ENCODE results near the gene ENPP1.

Gene ENPP1

DNA sequence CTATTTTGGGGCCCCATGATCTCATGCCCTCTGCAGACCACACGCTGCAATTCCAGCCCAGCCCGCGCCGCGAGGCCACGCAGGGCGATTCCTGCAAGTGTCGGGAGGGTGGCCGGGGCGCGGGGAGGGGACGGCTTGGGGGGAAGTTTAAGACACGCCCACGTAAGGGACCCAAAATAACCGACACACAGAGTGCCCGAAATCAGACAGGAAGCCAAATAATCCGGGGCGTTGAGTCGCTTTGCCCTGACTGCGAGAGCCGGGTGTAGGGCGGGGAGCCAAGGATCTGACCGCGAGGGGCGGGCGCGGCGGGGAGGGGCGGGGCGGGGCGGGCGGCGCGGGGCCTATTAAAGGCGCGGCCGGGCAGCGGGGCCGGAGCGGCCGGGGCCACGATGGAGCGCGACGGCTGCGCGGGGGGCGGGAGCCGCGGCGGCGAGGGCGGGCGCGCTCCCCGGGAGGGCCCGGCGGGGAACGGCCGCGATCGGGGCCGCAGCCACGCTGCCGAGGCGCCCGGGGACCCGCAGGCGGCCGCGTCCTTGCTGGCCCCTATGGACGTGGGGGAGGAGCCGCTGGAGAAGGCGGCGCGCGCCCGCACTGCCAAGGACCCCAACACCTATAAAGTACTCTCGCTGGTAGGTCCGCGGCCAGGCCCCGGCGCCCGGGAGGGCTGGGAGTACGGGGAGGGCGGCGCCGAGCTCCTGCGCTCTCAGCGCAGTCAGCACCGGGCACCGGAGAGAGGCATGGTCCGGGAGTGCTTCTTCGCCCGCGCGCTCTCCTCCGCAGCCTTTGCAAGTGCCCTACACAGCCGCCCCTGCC is at the start of gene ENPP1:
TSS of gene ENPP1 (plus strand) at position 377 of the 816 bp plus-strand sequence. CDS start at position 393, 16 bp downstream.
- Histone ChIP-seq H3K27me3 (no peaks in the 10 kb centered on the region), H3K4me3 (peak within 1 kb of the TSS; percentile 72 to 75), H3K27ac (peak within 1 kb of the TSS; percentile 73 to 77), H3K4me1 (peaks cover 0 to 44% (median 9%) of the 10 kb centered on the region in 4 donors), H3K9me3 (no peaks in the 10 kb centered on the region), H3K36me3 (no peaks in the 10 kb centered on the region)
- TF ChIP-seq, protein P1, sequence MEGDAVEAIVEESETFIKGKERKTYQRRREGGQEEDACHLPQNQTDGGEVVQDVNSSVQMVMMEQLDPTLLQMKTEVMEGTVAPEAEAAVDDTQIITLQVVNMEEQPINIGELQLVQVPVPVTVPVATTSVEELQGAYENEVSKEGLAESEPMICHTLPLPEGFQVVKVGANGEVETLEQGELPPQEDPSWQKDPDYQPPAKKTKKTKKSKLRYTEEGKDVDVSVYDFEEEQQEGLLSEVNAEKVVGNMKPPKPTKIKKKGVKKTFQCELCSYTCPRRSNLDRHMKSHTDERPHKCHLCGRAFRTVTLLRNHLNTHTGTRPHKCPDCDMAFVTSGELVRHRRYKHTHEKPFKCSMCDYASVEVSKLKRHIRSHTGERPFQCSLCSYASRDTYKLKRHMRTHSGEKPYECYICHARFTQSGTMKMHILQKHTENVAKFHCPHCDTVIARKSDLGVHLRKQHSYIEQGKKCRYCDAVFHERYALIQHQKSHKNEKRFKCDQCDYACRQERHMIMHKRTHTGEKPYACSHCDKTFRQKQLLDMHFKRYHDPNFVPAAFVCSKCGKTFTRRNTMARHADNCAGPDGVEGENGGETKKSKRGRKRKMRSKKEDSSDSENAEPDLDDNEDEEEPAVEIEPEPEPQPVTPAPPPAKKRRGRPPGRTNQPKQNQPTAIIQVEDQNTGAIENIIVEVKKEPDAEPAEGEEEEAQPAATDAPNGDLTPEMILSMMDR (IDR thresholded peaks at IDR 0.05) = peak; percentile 38 to 45
- intact Hi-C loops (cut with DNase I; ENCODE audit: low total_unique reads) = no loop called here
- DNase-seq = peak; percentile 75 to 87

DNA sequence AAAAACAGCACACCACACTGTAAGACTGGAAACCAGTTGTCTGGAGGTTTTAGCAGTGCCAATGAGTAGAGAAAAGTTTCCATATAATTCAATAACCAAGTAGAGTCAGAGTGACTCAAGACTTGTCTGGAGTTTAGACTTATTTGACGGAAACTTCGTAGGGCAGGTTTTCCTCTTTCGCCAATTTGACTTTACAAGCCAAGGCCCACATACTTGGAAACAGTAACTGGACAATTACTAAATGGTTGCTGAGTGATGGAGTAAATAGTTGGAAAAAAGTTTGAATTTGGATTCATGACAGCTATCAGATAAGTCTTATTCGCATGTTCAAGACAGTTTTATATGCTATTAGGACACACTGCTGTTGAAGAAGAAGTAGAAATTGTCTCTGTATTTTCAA is 48.9 kb upstream of the ENPP1 start:
- no peak overlapping the region for H3K4me3 ChIP-seq
- no peak for DNase-seq
- intact Hi-C loops (cut with DNase I; ENCODE audit: low total_unique reads) = no loop called here

DNA sequence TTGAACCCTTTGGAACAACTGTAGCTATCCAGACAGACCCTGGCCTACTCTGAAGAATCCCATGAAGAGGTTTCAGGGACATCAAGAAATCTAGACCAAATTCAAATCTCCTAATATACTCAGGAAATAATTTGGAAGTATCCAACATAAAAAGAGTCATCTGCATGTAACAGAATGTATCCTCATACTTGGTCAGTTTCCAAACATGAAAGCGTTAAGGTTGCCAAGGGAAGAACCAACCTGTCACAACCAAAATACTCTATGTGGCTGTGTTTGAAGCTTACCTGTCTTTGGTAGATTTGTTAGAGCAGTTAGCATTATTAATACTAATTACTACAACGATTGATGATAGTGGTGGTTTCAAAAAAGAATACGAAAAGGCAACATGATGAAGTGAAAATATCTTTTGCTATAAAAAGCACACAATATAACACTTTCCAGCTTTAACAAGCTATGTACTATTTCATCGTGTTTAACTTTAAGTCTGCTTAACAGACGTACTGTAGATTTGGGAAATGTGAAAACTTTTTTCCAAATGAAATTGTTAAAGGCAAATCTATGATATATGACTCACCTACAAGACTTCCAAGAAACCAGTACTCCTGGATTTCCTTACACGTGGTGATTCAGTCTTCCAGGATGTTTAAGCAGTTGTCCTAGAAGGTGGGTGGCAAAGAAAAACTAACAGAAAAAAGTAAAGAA is 46.6 kb upstream of the ENPP1 start:
- Histone ChIP-seq H3K9me3 (no peaks in the 10 kb centered on the region), H3K36me3 (no peaks in the 10 kb centered on the region), H3K27ac (no peak overlapping the region), H3K27me3 (no peaks in the 10 kb centered on the region), H3K4me1 (peaks cover 0 to 41% (median 13%) of the 10 kb centered on the region in 4 donors), H3K4me3 (no peak overlapping the region)
- intact Hi-C loops (cut with DNase I; ENCODE audit: low total_unique reads) = no loop called here
- DNase-seq = no peak
- TF ChIP-seq, protein P1 (IDR thresholded peaks at IDR 0.05) = no peak

More for the DNA sequence above, 48.9 kb upstream of the ENPP1 start:
- H3K4me1 ChIP-seq = peaks cover 0 to 25% (median 3%) of the 10 kb centered on the region in 4 donors
- no peaks in the 10 kb centered on the region for H3K36me3 ChIP-seq
- TF ChIP-seq, protein P1 (IDR thresholded peaks at IDR 0.05) = no peak
- no peaks in the 10 kb centered on the region for H3K27me3 ChIP-seq
- peak overlapping the region in 1 of 2 donors; percentile 13 for H3K27ac ChIP-seq
- no peaks in the 10 kb centered on the region for H3K9me3 ChIP-seq

DNA sequence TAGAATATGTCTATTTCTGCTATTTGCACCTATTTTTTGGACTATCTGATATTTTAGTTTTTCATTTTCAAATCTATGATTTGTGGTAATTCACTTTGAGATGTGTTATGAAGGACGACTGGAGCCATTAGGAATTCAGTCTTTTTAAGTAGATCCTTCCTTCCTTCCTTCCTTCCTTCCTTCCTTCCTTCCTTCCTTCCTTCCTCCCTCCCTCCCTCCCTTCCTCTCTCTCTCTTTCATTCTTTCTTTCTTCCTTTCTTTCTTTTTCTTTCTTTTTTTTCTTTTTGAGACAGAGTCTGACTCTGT is 46.1 kb upstream of the ENPP1 start:
- no peak for DNase-seq
- H3K4me1 ChIP-seq = peaks cover 0 to 46% (median 13%) of the 10 kb centered on the region in 4 donors
- TF ChIP-seq, protein P1 (IDR thresholded peaks at IDR 0.05) = no peak
- H3K27me3 ChIP-seq = no peaks in the 10 kb centered on the region
- H3K36me3 ChIP-seq = no peaks in the 10 kb centered on the region
- no peak overlapping the region for H3K4me3 ChIP-seq
- no peaks in the 10 kb centered on the region for H3K9me3 ChIP-seq
- no peak overlapping the region for H3K27ac ChIP-seq
- intact Hi-C loops (cut with DNase I; ENCODE audit: low total_unique reads) = no loop called here

DNA sequence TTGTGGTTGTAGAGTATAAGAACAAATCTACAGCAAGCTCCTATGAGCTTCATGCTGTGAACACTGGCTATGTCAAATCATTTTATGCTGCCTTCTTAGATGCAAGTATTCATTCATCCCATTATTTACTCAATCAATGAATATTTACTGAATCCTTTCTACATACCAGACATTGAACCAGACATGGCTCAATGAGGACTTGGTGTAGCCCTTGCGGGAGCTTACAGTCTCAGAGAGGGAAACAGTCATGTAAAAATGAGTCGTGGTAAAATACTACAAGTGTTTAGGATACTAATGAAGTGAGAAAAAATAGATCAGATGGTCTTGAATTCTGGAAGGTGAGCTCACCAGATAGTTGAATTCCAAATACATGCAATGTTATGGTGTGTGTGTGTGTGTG is 44.8 kb upstream of the ENPP1 start:
- no peak for DNase-seq
- Histone ChIP-seq H3K9me3 (no peaks in the 10 kb centered on the region), H3K27me3 (no peaks in the 10 kb centered on the region), H3K4me1 (peaks cover 0 to 48% (median 13%) of the 10 kb centered on the region in 4 donors), H3K4me3 (no peak overlapping the region), H3K27ac (no peak overlapping the region), H3K36me3 (no peaks in the 10 kb centered on the region)
- TF ChIP-seq, protein P1 (IDR thresholded peaks at IDR 0.05) = no peak
- intact Hi-C loops (cut with DNase I; ENCODE audit: low total_unique reads) = no loop called here
